Breast epithelium (tissue), 4 donors: ENCODE data around the gene HAGHL. TPM values are rescaled to one million over a fixed set of nuclear protein-coding genes. Genes with fewer than 3 reads are reported as not detected.
"Not testable (repeated sequence)": the region's sequence is repeated elsewhere in the genome, so short reads cannot be mapped to it uniquely, and the experiment has no call there.

Experiments used
- DNase-seq, 2 donors: peaks; one replicate each; pipeline ENCODE4 v3.0.0-alpha.2; 2019; ENCODE audit warnings: low spot score in 2 of 2
- H3K27ac ChIP-seq, 2 donors: fragments of 200-600 bp; sonication (generic) in 1 of 2; one replicate each; pipeline ENCODE4 v1.5.1; 2016 to 2019; ENCODE audit warnings: mild to moderate bottlenecking in 1 of 2
- H3K27me3 ChIP-seq, 2 donors: fragments of 200-600 bp; sonication (generic) in 1 of 2; one replicate each; pipeline versions ENCODE4 v1.5.1 to v1.6.0; 2017 to 2019; ENCODE audit warnings: control low read depth in 1 of 2, mild to moderate bottlenecking in 1 of 2
- H3K36me3 ChIP-seq: fragments of 200-600 bp; one replicate; pipeline ENCODE4 v1.5.1; 2019
- H3K4me1 ChIP-seq, 2 donors: fragments of 200-600 bp; sonication (generic); one replicate each; pipeline ENCODE4 v1.5.1; 2016 to 2019; ENCODE audit warnings: control low read depth in 1 of 2
- H3K4me3 ChIP-seq, 3 donors: fragments of 200-600 bp; sonication (generic); 1 replicate in 2 of 3; 2 replicates in 1 of 3; pipeline ENCODE4 v1.5.1; 2016 to 2019; ENCODE audit warnings: mild to moderate bottlenecking in 3 of 3, moderate library complexity in 2 of 3
- H3K9me3 ChIP-seq, 2 donors: fragments of 200-600 bp; sonication (generic) in 1 of 2; one replicate each; pipeline ENCODE4 v1.5.1; 2016 to 2019; ENCODE audit warnings: control low read depth in 1 of 2
- POLR2A ChIP-seq: fragments of 450-650 bp; IDR thresholded peaks from one replicate; pipeline ENCODE4 v1.6.1; 2016; ENCODE audit warnings: antibody characterized with exemption, mild to moderate bottlenecking, moderate library complexity
- POLR2AphosphoS5 ChIP-seq, 3 donors: sonication (generic); formaldehyde crosslinking; IDR thresholded peaks; one replicate each; pipeline ENCODE4 v1.6.1; 2017; ENCODE audit warnings: antibody characterized with exemption in 3 of 3
- intact Hi-C: fragments of 100-400 bp; cut with DNase I; formaldehyde crosslinking; loops from one replicate; pipeline ENCODE4 v1.15.1; 2023; ENCODE audit warnings: low total_unique reads
- total RNA-seq, 3 donors: library from RNA; depleted of rRNA; stranded (reverse); fragments of >200 nt; gene quantifications; one replicate each; pipeline ENCODE4 v1.1.0, GENCODE V29; 2016
- TF ChIP-seq, protein P1 (sequence below), 3 donors: fragments of 450-650 bp; IDR thresholded peaks; one replicate each; pipeline ENCODE4 v1.5.1; 2016 to 2017; ENCODE audit warnings: antibody characterized with exemption in 3 of 3, mild to moderate bottlenecking in 3 of 3, moderate library complexity in 3 of 3

Gene HAGHL
- total RNA-seq, 3 donors from 2014 or later = 4.3 to 7.5 (median 5.1) TPM

GRCh38 chr16:685967-686366, 40.9 kb upstream of the HAGHL start:
- Histone ChIP-seq H3K9me3 (no peaks in the 10 kb centered on the region), H3K4me3 (no peak overlapping the region), H3K27me3 (no peaks in the 10 kb centered on the region), H3K36me3 (no peaks in the 10 kb centered on the region), H3K4me1 (peaks cover 25 to 45% of the 10 kb centered on the region in 2 donors), H3K27ac (no peak overlapping the region)
- intact Hi-C loops = no loop called here
- DNase-seq = no peak
- TF ChIP-seq, protein P1, sequence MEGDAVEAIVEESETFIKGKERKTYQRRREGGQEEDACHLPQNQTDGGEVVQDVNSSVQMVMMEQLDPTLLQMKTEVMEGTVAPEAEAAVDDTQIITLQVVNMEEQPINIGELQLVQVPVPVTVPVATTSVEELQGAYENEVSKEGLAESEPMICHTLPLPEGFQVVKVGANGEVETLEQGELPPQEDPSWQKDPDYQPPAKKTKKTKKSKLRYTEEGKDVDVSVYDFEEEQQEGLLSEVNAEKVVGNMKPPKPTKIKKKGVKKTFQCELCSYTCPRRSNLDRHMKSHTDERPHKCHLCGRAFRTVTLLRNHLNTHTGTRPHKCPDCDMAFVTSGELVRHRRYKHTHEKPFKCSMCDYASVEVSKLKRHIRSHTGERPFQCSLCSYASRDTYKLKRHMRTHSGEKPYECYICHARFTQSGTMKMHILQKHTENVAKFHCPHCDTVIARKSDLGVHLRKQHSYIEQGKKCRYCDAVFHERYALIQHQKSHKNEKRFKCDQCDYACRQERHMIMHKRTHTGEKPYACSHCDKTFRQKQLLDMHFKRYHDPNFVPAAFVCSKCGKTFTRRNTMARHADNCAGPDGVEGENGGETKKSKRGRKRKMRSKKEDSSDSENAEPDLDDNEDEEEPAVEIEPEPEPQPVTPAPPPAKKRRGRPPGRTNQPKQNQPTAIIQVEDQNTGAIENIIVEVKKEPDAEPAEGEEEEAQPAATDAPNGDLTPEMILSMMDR (IDR thresholded peaks at IDR 0.05) = peak in 1 of 3 donors; percentile 8
- TF ChIP-seq POLR2A = no peak

DNA sequence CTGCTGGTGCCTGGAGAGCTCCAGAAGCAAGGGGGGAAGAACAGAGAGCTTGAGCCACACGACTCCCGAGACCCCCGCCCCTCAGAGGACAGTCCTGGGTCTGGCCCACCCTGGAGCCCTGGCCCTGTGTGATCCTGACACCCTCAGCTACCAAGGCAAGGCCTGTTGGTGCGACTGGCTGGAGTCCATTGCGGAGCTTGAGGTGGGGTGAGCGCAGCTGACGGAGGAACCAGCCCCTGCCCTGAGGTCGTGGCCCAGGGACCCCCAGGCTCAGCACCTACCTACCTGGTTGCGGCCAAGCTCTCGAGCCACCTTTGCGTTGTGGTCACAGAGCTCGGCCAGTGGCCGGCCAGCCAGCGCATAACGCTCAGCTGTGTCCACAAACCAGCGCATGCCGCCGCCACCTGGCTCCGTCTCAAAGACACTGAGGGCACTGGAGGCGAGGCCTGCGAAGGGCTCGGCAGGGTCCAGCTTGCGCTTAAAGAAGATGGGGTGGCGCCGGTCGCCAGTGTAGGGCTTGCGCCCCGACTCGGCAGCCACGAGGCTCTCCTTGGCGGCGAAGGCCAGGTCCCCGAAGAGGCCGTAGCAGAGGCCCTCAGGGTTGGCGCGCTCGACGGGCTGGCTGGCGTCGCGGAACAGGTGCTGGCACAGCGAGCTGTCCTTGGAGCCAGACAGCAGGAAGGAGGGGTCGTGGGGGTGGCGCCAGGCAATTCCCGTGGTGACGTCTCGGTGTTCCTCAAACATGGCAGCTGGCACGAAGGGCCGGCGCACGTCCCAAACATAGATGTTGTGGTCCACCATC, 40.2 kb upstream of the HAGHL start:
- no peak for TF ChIP-seq POLR2AphosphoS5 (IDR thresholded peaks at IDR 0.05)
- no peak overlapping the region for H3K4me3 ChIP-seq
- no peak for DNase-seq
- H3K36me3 ChIP-seq = no peaks in the 10 kb centered on the region
- peaks cover 19 to 40% of the 10 kb centered on the region in 2 donors for H3K4me1 ChIP-seq
- no peaks in the 10 kb centered on the region for H3K27me3 ChIP-seq
- no peak overlapping the region for H3K27ac ChIP-seq
- H3K9me3 ChIP-seq = no peaks in the 10 kb centered on the region
- intact Hi-C loops = no loop called here

GRCh38 chr16:687499-687898, 39.4 kb upstream of the HAGHL start:
- Histone ChIP-seq H3K36me3 (no peaks in the 10 kb centered on the region), H3K4me3 (no peak overlapping the region), H3K9me3 (no peaks in the 10 kb centered on the region), H3K27ac (no peak overlapping the region), H3K27me3 (no peaks in the 10 kb centered on the region), H3K4me1 (peaks cover 17 to 36% of the 10 kb centered on the region in 2 donors)
- TF ChIP-seq, protein P1 (IDR thresholded peaks at IDR 0.05) = no peak
- TF ChIP-seq POLR2AphosphoS5 (IDR thresholded peaks at IDR 0.05) (no peak), POLR2A (no peak)
- intact Hi-C loops = no loop called here
- DNase-seq = no peak

DNA sequence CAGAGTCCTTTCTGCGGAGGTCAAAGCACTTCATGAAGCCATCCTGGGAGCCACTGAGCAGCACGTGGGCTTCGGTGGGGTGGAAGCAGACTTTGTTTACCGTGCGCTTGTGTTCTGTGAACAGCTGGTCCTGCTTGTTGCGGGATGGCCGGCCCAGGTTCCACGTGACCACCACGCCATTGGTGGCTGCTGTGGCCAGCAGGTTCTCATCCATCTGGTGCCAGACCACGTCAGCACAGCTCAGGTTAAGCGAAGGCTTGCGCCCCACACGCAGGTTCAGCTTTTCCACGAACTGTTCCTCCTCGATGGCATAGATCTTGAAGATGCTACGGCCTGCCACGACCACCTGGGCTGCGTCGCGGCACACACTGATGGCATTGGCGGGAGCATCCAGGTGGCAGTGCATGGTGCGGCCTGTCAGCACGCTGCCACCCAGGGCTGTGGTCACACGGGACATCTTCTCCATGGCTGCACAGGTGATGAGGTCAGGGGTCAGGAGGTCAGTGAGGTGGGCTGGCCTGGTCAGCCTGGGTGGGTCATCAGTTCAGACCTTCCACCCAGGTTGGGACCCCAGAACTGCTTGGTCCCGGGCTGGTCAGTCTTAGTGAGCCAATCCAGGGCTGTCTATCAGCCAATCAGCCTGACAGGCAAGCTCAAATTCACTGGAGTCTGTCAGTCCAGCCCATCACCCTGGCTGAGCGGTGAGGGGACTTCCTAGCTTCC, 37.6 kb upstream of the HAGHL start:
- peaks cover 24 to 34% of the 10 kb centered on the region in 2 donors for H3K4me1 ChIP-seq

GRCh38 chr16:691242-691641, 35.7 kb upstream of the HAGHL start:
- intact Hi-C loops, H3K9me3 ChIP-seq, H3K36me3 ChIP-seq, H3K4me3 ChIP-seq: not testable (repeated sequence)
- peak in 1 of 2 donors; percentile 60 for DNase-seq
- peaks cover 24 to 29% of the 10 kb centered on the region in 2 donors for H3K4me1 ChIP-seq
- H3K27ac ChIP-seq = peak overlapping the region; percentile 88 to 91
- peaks cover 15 to 34% of the 10 kb centered on the region in 2 donors for H3K27me3 ChIP-seq

More for the DNA sequence above, 37.6 kb upstream of the HAGHL start:
- DNase-seq = no peak
- Histone ChIP-seq H3K27me3 (peaks cover 8 to 18% of the 10 kb centered on the region in 2 donors), H3K27ac (peak overlapping the region; percentile 88 to 91), H3K9me3 (no peaks in the 10 kb centered on the region), H3K36me3 (no peaks in the 10 kb centered on the region), H3K4me3 (peak overlapping the region; percentile 85 to 98 (median 92))
- intact Hi-C loops = no loop called here
- TF ChIP-seq POLR2AphosphoS5 (IDR thresholded peaks at IDR 0.05) = no peak

DNA sequence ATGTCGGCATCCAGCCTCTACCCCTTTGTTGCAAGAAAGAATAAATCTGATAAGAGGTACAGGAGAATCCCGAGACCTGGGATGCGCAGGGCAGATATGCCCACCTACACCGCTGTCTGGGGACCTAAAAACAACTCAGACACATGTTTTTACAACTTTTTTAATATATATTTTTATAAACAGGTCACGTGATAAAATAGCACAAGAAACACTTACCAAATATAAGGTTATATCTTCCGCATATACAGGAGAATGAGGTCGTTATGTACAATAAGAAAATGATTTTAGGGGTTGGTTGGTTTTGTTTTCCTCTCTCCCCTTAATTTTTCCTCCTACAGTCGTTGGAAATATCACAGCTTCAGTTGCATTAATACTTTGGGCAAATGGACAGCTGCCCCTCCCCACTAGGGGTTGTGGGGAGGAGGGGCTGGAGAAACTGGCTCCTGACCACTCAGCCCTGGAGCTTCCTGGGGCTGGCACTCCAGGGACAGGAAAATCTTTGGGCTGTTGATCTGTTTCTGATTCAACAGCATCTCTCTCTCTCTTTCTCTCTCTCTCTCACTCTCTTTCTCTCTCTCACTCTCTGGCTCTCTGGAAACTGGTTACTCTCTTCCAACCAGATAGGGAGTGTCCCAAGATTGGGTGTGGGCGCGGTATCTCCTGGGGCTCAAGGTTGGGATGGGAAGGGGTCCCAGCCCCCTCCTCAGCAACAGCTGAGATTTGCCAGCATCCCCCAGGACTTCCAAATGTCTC, 34.4 kb upstream of the HAGHL start:
- Histone ChIP-seq H3K27ac (no peak overlapping the region), H3K27me3 (peaks cover 15 to 39% of the 10 kb centered on the region in 2 donors), H3K36me3 (no peaks in the 10 kb centered on the region), H3K4me1 (peaks cover 24 to 29% of the 10 kb centered on the region in 2 donors), H3K4me3 (no peak overlapping the region), H3K9me3 (no peaks in the 10 kb centered on the region)
- intact Hi-C loops = no loop called here
- no peak for DNase-seq
- TF ChIP-seq POLR2A (no peak), POLR2AphosphoS5 (IDR thresholded peaks at IDR 0.05) (no peak)
- TF ChIP-seq, protein P1 (IDR thresholded peaks at IDR 0.05) = no peak
